ENCODE measurements around the gene DNAJB13.
A peak's percentile ranks its signal among the peaks of the same experiment; 100 is the strongest.

The DNAJB13 gene

DNA sequence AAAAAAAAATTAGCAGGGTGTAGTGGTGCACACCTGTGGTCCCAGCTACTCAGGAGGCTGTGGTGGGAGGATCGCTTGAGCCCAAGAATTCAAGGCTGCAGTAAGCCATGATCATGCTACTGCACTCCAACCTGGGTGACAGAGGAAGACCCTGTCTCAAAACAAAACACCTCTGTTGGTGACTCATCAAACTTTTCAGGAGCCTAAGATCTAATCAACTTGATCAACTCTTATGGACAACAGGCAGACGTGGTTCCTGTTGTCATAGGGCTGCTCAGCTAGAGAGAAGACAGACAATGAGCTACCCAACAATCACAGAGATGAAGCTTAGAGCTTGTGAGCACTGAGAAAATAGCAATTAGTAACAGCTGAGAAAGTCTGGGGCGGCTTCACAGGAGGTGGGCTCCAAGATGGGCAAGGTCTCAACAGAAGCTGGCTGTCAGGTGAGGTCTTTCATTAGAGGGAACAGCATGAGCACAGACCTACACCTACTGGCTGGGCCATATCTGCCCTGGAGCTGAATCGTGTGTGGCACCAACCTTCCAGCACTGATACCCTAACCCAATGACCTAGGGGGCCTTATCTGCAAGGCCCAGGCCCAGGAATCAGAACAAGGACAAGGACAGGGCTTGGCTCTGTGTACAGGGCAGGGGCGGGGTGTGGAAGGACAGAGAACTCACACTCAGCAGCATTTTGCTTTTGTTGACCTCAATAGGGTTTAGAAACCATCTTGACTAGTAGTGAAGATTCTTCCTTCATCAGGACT lies 65.3 kb downstream of the DNAJB13 start:
- no peak for DNase-seq (ENCODE audit: low spot score)

DNA sequence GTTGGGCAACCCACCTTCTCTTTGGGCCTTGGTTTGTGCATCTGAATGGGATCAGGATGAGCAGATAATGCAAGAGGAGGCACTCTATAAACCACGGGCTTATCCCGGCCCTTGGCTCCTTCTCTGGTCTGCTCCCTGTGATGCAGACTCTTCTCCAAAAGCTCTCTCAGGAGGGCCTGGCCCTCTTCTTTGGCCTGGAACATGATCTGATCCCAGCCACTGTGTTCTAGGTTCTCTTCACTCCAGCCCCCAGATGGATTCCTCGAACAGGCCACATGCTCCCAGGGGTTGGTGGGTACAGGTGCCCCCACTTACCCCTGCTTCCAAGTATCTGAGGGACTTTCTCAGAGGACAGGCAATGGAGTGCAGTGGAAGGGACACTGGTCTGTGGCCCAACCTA lies 66.8 kb downstream of the DNAJB13 start:
- DNase-seq (ENCODE audit: low spot score): no peak

- peak; percentile 91 for DNase-seq (ENCODE audit: low spot score)
Measured at GRCh38 chr11:74018331-74019005, 67.6 kb downstream of the DNAJB13 start.

GRCh38 chr11:74019104-74019738 lies 68.4 kb downstream of the DNAJB13 start:
- DNase-seq (ENCODE audit: low spot score): no peak

DNA sequence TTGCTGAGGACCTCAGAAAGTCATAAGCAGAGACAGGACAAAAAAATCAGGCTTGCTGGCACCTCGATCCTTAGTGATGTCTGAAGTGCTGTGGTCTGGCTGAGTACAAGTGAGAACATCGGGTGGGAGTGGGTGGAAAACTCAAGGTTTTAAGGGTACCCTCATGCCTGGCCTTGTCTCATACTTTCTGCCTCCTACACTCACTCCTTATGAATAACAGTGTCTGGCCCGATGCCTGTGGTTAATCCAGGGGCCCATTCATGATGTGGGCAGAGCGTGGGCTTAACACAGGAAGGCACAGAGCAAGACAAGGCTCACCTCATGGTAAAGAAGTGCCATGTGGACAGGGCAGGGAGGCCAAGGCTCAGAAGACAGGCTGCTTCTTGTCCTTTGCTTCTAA lies 69.0 kb downstream of the DNAJB13 start:
- no peak for DNase-seq (ENCODE audit: low spot score)

Data from AG20443 (cell line).